Measurements from ENCODE around the gene PRDM15. TPM values are rescaled to one million over a fixed set of nuclear protein-coding genes. Genes with fewer than 3 reads are reported as not detected.

Gene PRDM15
- total RNA-seq, 1 donor from 2014 or later, result 4.9 TPM

DNA sequence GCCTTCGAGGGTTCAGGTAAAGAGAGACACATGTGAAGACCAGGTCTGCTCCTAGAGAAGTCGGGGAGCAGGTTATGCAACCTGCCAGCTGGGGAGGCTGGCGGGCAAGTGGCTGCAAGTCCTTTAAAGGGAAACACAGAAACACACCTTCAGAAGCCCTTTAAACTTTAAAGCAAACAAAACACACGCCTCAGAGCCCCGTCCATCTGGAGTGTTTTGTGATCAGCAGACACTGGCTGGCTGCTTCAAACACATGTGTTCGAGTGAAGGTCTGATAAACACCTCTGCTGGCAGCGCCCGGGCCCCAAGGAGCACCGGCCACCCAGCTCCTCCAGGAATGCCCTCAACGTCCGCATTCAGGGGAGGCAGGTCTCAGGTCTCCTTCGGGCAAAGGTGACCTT lies 127.5 kb downstream of the PRDM15 start:
- H3K4me3 ChIP-seq (ENCODE audit: low read depth, low read length), result no peak overlapping the region
- DNase-seq (ENCODE audit: low read depth), result no peak
- TF ChIP-seq, protein P1, sequence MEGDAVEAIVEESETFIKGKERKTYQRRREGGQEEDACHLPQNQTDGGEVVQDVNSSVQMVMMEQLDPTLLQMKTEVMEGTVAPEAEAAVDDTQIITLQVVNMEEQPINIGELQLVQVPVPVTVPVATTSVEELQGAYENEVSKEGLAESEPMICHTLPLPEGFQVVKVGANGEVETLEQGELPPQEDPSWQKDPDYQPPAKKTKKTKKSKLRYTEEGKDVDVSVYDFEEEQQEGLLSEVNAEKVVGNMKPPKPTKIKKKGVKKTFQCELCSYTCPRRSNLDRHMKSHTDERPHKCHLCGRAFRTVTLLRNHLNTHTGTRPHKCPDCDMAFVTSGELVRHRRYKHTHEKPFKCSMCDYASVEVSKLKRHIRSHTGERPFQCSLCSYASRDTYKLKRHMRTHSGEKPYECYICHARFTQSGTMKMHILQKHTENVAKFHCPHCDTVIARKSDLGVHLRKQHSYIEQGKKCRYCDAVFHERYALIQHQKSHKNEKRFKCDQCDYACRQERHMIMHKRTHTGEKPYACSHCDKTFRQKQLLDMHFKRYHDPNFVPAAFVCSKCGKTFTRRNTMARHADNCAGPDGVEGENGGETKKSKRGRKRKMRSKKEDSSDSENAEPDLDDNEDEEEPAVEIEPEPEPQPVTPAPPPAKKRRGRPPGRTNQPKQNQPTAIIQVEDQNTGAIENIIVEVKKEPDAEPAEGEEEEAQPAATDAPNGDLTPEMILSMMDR (conservative IDR thresholded peaks at IDR 0.05; ENCODE audit: low read depth, low read length), result no peak

DNA sequence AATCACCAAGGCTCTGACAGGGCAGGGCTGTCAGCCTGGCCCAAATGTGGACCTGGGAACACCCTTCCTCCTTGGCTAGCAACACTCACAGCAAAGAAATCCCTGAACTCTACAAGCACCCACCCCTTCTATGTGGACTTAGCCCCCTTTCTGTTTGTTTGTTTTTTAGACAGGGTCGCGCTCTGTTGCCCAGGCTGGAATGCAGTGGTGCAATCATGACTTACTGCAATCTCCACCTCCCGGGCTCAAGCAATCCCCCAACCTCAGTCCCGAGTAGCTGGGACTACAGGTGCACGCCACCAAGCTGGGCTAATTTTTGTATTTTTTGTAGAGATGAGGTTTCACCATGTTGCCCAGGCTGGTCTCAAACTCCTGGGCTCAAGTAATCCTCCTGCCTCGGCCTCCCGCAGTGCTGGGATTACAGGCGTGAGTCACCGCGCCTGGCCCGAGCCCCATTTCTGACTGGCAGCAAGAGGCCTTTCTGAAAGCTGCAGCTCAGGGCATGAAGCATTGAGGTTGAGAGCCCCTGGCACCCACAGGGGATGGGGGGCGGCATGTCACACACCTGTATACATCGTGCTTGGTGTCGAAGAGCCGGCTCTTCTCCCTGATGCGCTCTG lies 128.5 kb downstream of the PRDM15 start:
- no peak overlapping the region for H3K4me3 ChIP-seq (ENCODE audit: low read depth, low read length)
- TF ChIP-seq, protein P1 (conservative IDR thresholded peaks at IDR 0.05; ENCODE audit: low read depth, low read length), result no peak
- DNase-seq (ENCODE audit: low read depth), result no peak

DNA sequence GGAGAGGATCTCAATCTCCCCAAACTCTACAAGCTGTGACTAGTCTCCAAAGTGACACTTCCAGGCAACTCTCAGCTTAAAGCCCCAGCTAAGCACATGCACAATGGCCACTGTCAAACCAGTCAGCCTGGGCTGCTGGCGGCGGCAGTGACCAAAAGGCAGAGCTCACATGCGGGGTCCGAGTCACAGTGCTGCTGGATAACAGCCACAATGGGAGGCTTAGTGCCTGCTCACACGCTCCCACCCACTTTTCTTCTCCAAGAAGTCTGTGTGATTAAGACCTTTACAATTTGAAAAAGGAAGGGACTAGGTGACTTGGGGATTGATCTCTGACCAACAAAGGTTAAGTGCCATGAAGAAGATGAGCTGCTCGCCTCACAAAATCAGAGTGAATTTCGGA lies 129.1 kb downstream of the PRDM15 start:
- DNase-seq (ENCODE audit: low read depth), result no peak
- H3K4me3 ChIP-seq (ENCODE audit: low read depth, low read length), result no peak overlapping the region
- TF ChIP-seq, protein P1 (conservative IDR thresholded peaks at IDR 0.05; ENCODE audit: low read depth, low read length), result no peak

DNA sequence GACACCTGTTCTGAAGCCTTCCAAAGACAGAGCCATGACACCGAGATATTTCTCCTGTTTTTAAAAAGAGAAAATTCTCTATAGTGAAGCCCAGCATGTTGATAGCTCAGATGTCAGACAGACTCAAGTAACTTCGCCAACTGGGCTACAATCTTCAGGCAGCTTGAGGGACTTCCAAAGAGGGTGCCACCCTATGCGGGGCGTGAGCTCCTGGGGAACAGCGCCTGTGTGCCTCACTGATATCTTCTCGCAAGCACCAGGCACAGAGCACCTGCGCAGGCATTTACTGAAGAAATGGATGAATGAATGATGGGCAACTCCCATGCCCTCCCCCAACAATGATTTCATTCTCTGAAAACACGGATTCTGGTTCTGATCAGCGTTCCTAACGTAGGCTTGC lies 129.9 kb downstream of the PRDM15 start:
- no peak for DNase-seq (ENCODE audit: low read depth)
- H3K4me3 ChIP-seq (ENCODE audit: low read depth, low read length), result no peak overlapping the region
- TF ChIP-seq, protein P1 (conservative IDR thresholded peaks at IDR 0.05; ENCODE audit: low read depth, low read length), result no peak

Other genes starting within 250 kb of the PRDM15 start
- 20.2 and 23.4 TPM in 2 replicates for gene RIPK4, start 112.3 kb downstream of the PRDM15 start, total RNA-seq
- 7.1 and 7.6 TPM in 2 replicates for gene C2CD2, start 74.7 kb upstream of the PRDM15 start, total RNA-seq
- 4.9 and 6.3 TPM in 2 replicates for gene ZBTB21, start 131.0 kb upstream of the PRDM15 start, total RNA-seq
- gene UMODL1, start 192.0 kb upstream of the PRDM15 start, total RNA-seq, result not detected in 2 replicates